AG04449 (cell line): ENCODE data around the gene ING5.
"Not testable (repeated sequence)": the region's sequence is repeated elsewhere in the genome, so short reads cannot be mapped to it uniquely, and the experiment has no call there.

Source experiments
- CTCF ChIA-PET: fragments of 350-600 bp; formaldehyde crosslinking; extraction: SDS; loops from one replicate; lab custom pipeline; 2021; ENCODE audit warnings: antibody characterized with exemption; lab: Yijun Ruan, JAX
- POLR2A ChIA-PET: fragments of 400-600, 350-600 bp; formaldehyde crosslinking; extraction: SDS; loops from one replicate; lab custom pipeline; 2020; ENCODE audit warnings: antibody characterized with exemption, inconsistent platforms; lab: Yijun Ruan, JAX
- DNase-seq: peaks from one replicate; pipeline ENCODE4 v3.0.0-alpha.2; 2010; ENCODE audit warnings: low read depth, low spot score
- H3K4me3 ChIP-seq: 2 replicates; pipeline ENCODE4 v1.5.1; 2011; ENCODE audit warnings: low read depth, mild to moderate bottlenecking, control low read depth, low read length
- CTCF ChIP-seq: IDR thresholded peaks from one replicate; pipeline ENCODE4 v1.5.1; 2011; ENCODE audit warnings: mild to moderate bottlenecking, moderate library complexity, low read length, control low read depth, inconsistent platforms; ENCODE audit not compliant: insufficient read depth; ENCODE audit errors: missing control alignments

Gene ING5

GRCh38 chr2:241732513-241733186 lies 30.8 kb downstream of the ING5 start:
- not testable (repeated sequence) for DNase-seq

GRCh38 chr2:241733391-241734207 lies 31.8 kb downstream of the ING5 start:
- peak overlapping the region; percentile 59 for H3K4me3 ChIP-seq
- DNase-seq = no peak
- TF ChIP-seq CTCF = no peak
- CTCF ChIA-PET = interaction anchor here (0.7 to 3.4 kb wide), 18 partner anchors 9 to 656 kb away, joined by 3 to 22 read pairs (median 4); no protein-coding TSS in a partner anchor
- POLR2A ChIA-PET = interaction anchor here (1.2 to 1.7 kb wide), 2 partner anchors 32 to 52 kb away, joined by 3 to 6 read pairs; partner anchors contain the start of gene ING5

More at GRCh38 chr2:241732513-241733186, 30.8 kb downstream of the ING5 start:
- POLR2A ChIA-PET = interaction anchor here (0.7 to 2.0 kb wide), 2 partner anchors 31 to 42 kb away, joined by 3 to 4 read pairs; partner anchors contain the start of gene ING5
- CTCF ChIA-PET = interaction anchor here (0.8 to 3.4 kb wide), 12 partner anchors 8 to 74 kb away, joined by 3 to 22 read pairs (median 6); no protein-coding TSS in a partner anchor
- not testable (repeated sequence) for H3K4me3 ChIP-seq
- peak; percentile 28 for TF ChIP-seq CTCF

- POLR2A ChIA-PET = interaction anchor here (1.2 to 1.7 kb wide), 2 partner anchors 33 to 53 kb away, joined by 3 to 6 read pairs; partner anchors contain the start of gene ING5
Measured at GRCh38 chr2:241734208-241734466, 32.3 kb downstream of the ING5 start.

GRCh38 chr2:241734467-241735208 lies 32.8 kb downstream of the ING5 start, which contains the start of gene D2HGDH:
TSS of gene D2HGDH (plus strand) at chr2:241734630. CDS start at chr2:241735225, 595 bp downstream.
- ChIA-PET POLR2A (interaction anchor here (0.5 to 1.7 kb wide), 3 partner anchors 25 to 53 kb away, joined by 3 to 6 read pairs (median 3); partner anchors contain the start of gene ING5), CTCF (interaction anchor here (0.8 to 3.4 kb wide), 14 partner anchors 9 to 144 kb away, joined by 3 to 22 read pairs (median 5); no protein-coding TSS in a partner anchor)

More at GRCh38 chr2:241734208-241734466, 32.3 kb downstream of the ING5 start:
- DNase-seq = no peak
- peak overlapping the region; percentile 59 for H3K4me3 ChIP-seq
- CTCF ChIA-PET = interaction anchor here (0.8 to 3.4 kb wide), 17 partner anchors 9 to 657 kb away, joined by 3 to 22 read pairs (median 4); no protein-coding TSS in a partner anchor
- TF ChIP-seq CTCF = peak; percentile 19

GRCh38 chr2:241736111-241736510 lies 34.3 kb downstream of the ING5 start:
- DNase-seq = no peak

More at GRCh38 chr2:241734467-241735208, 32.8 kb downstream of the ING5 start, which contains the start of gene D2HGDH:
- H3K4me3 ChIP-seq = peak within 1 kb of the TSS; percentile 77
- no peak for DNase-seq
- TF ChIP-seq CTCF = no peak

More at GRCh38 chr2:241736111-241736510, 34.3 kb downstream of the ING5 start:
- 0 out of 2 replicates have a peak overlapping the region, but pooled peaks have one; percentile 12 for H3K4me3 ChIP-seq
- POLR2A ChIA-PET = interaction anchor here (1.4 kb wide), 1 partner anchor 35 kb away, joined by 3 read pairs; the partner anchor contains the start of gene ING5
- CTCF ChIA-PET = no interaction called here
- TF ChIP-seq CTCF = no peak
